Measurements from ENCODE around the gene ADGRG6.

The ADGRG6 gene

GRCh38 chr6:142380626-142381025 lies 78.8 kb downstream of the ADGRG6 start:
- no peak for DNase-seq

GRCh38 chr6:142381181-142381580 lies 79.4 kb downstream of the ADGRG6 start:
- DNase-seq: no peak

GRCh38 chr6:142381845-142382378 lies 80.1 kb downstream of the ADGRG6 start:
- no peak for DNase-seq

GRCh38 chr6:142384519-142385254 lies 82.9 kb downstream of the ADGRG6 start:
- no peak for DNase-seq

- no peak for DNase-seq
These were observed 83.5 kb downstream of the ADGRG6 start for GRCh38 chr6:142385352-142385751.

- no peak for DNase-seq
These were observed 84.8 kb downstream of the ADGRG6 start for GRCh38 chr6:142386657-142387056.

- DNase-seq: no peak
These were observed 86.4 kb downstream of the ADGRG6 start for GRCh38 chr6:142387997-142388815.

GRCh38 chr6:142395266-142395665 lies 93.5 kb downstream of the ADGRG6 start:
- no peak for DNase-seq

GRCh38 chr6:142395768-142396231 lies 94.0 kb downstream of the ADGRG6 start:
- no peak for DNase-seq

GRCh38 chr6:142398353-142398752 lies 96.5 kb downstream of the ADGRG6 start:
- DNase-seq: no peak

GRCh38 chr6:142399739-142400138 lies 97.9 kb downstream of the ADGRG6 start:
- no peak for DNase-seq

- DNase-seq: no peak
These were observed 98.7 kb downstream of the ADGRG6 start for GRCh38 chr6:142400495-142400894.

- no peak for DNase-seq
These were observed 100.0 kb downstream of the ADGRG6 start for GRCh38 chr6:142401838-142402237.

- DNase-seq: no peak
These were observed 102.9 kb downstream of the ADGRG6 start for GRCh38 chr6:142404751-142405150.

GRCh38 chr6:142406131-142406530 lies 104.3 kb downstream of the ADGRG6 start:
- DNase-seq: no peak

- DNase-seq: no peak
These were observed 106.0 kb downstream of the ADGRG6 start for GRCh38 chr6:142407685-142408273.

GRCh38 chr6:142408409-142408808 lies 106.6 kb downstream of the ADGRG6 start:
- DNase-seq: no peak

GRCh38 chr6:142409794-142410193 lies 108.0 kb downstream of the ADGRG6 start:
- no peak for DNase-seq

GRCh38 chr6:142411145-142411544 lies 109.3 kb downstream of the ADGRG6 start:
- no peak for DNase-seq

- DNase-seq: no peak
These were observed 110.4 kb downstream of the ADGRG6 start for GRCh38 chr6:142412241-142412640.

GRCh38 chr6:142412658-142413057 lies 110.9 kb downstream of the ADGRG6 start:
- no peak for DNase-seq

GRCh38 chr6:142413111-142413510 lies 111.3 kb downstream of the ADGRG6 start:
- no peak for DNase-seq

GRCh38 chr6:142414462-142415250 lies 112.8 kb downstream of the ADGRG6 start:
- no peak for DNase-seq

All from left hindlimb (tissue), 1 donor.